Measurements from ENCODE around the gene LRRC14B.

LRRC14B gene

DNA sequence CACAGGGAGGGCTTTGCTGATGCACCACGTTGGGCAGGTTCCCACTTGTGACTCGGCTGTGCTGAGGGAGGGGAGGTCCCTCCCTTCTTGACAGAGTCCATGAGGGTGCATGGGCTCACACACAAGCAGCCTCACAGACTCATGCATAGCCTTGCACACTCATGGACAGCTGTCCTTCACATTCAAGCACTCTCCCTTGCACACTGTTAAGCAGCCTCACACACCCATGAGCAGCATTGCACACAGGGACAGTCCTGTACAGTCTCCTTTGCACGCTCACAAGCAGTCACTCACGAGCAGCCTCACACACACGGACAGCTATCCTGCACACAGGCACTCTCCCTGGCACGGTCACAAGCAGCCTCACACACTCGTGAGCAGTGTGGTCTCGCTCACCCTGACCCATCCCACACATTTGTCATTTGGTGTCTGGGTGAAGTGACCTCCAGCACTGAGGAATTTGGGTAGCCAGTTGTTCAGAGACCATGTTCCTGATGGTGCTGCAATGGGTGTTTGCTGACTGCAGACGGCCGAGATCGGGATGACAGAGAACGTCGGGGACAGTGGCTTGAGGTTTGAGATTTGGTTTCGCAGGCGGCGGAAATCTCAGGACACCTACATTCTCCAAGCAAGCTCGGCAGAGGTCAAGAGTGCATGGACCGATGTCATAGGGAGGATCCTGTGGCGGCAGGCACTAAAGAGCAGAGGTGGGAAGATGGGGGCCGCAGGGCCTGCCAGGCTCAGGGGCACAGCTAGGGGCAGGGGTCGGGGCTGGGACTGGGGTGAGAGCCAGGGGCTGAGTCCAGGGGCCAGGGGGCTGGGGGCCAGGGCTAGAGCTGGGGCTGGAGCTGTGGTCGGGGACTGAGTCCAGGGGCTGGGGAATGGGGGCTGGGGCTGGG, 17.7 kb upstream of the LRRC14B start:
- Histone ChIP-seq H3K4me3 (ENCODE audit: low read depth in 1 of 2, low read length in 2 of 2) (no peak overlapping the region), H3K9me3 (ENCODE audit: control insufficient read depth in 1 of 2, low read length in 2 of 2) (no peaks in the 10 kb centered on the region), H3K36me3 (ENCODE audit: control insufficient read depth in 1 of 2, insufficient read depth in 2 of 2, low read length in 2 of 2) (no peaks in the 10 kb centered on the region), H3K27ac (ENCODE audit: low read depth, low read length) (no peak overlapping the region), H3K4me1 (ENCODE audit: control insufficient read depth in 1 of 2, insufficient read depth in 2 of 2, low read length in 2 of 2) (no peaks in the 10 kb centered on the region), H3K27me3 (ENCODE audit: control insufficient read depth in 1 of 2, insufficient read depth in 2 of 2, low read length in 2 of 2) (peaks cover 0 to 3% of the 10 kb centered on the region in 2 donors), H3K9ac (ENCODE audit: low read depth in 1 of 2, low read length in 2 of 2) (no peak overlapping the region)

DNA sequence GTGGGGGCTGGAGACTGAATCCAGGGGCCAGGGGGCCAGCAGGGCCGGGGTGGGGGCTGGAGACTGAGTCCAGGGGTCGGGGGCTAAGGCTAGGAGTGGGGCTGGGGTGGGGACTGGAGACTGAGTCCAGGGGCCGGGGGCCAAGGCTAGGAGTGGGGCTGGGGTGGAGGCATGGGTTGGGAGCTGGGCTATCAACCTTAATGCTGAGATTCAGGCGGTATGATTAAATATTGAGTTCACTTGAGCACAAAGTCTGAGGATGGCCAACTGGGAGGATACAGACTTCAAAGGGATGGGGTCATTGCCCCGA, 17.0 kb upstream of the LRRC14B start:
- Histone ChIP-seq H3K27ac (ENCODE audit: low read depth, low read length) (no peak overlapping the region), H3K36me3 (ENCODE audit: control insufficient read depth in 1 of 2, insufficient read depth in 2 of 2, low read length in 2 of 2) (no peaks in the 10 kb centered on the region), H3K27me3 (ENCODE audit: control insufficient read depth in 1 of 2, insufficient read depth in 2 of 2, low read length in 2 of 2) (peaks cover 0 to 3% of the 10 kb centered on the region in 2 donors), H3K4me3 (ENCODE audit: low read depth in 1 of 2, low read length in 2 of 2) (no peak overlapping the region), H3K4me1 (ENCODE audit: control insufficient read depth in 1 of 2, insufficient read depth in 2 of 2, low read length in 2 of 2) (no peaks in the 10 kb centered on the region), H3K9ac (ENCODE audit: low read depth in 1 of 2, low read length in 2 of 2) (no peak overlapping the region), H3K9me3 (ENCODE audit: control insufficient read depth in 1 of 2, low read length in 2 of 2) (no peaks in the 10 kb centered on the region)

DNA sequence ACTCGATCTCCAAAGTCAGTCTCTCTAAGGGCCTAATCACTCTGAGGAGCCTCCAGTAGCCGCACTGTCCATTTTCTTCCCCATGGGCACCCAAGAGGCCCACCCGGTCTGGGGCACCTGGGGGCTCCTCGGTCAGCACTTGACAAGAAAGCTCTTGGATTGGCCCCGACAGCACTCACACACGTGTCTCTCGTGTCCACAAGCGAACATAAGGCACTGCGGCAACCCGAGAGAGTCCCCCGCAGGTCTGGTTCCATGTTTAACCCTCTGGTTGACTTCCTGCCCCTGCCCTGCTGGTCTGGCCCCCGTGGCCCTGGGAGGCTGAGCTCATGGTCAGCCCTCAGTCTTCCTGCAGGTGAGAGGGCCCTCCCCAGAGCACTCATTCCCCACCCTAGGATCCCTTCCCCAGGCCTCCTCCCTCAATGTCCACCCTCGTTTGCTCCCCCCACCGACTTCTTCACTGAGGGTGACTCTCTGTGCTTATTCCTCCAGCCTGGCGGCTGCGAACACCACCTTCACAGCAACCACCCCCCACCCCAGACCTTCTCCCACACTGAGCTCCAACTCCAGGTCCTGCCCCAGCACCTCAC, 16.3 kb upstream of the LRRC14B start:
- no peak overlapping the region for H3K4me3 ChIP-seq (ENCODE audit: low read depth in 1 of 2, low read length in 2 of 2)
- no peak overlapping the region for H3K9ac ChIP-seq (ENCODE audit: low read depth in 1 of 2, low read length in 2 of 2)
- no peaks in the 10 kb centered on the region for H3K36me3 ChIP-seq (ENCODE audit: control insufficient read depth in 1 of 2, insufficient read depth in 2 of 2, low read length in 2 of 2)
- H3K27me3 ChIP-seq (ENCODE audit: control insufficient read depth in 1 of 2, insufficient read depth in 2 of 2, low read length in 2 of 2) = peaks cover 0 to 3% of the 10 kb centered on the region in 2 donors
- H3K4me1 ChIP-seq (ENCODE audit: control insufficient read depth in 1 of 2, insufficient read depth in 2 of 2, low read length in 2 of 2) = no peaks in the 10 kb centered on the region
- H3K9me3 ChIP-seq (ENCODE audit: control insufficient read depth in 1 of 2, low read length in 2 of 2) = no peaks in the 10 kb centered on the region
- no peak overlapping the region for H3K27ac ChIP-seq (ENCODE audit: low read depth, low read length)

DNA sequence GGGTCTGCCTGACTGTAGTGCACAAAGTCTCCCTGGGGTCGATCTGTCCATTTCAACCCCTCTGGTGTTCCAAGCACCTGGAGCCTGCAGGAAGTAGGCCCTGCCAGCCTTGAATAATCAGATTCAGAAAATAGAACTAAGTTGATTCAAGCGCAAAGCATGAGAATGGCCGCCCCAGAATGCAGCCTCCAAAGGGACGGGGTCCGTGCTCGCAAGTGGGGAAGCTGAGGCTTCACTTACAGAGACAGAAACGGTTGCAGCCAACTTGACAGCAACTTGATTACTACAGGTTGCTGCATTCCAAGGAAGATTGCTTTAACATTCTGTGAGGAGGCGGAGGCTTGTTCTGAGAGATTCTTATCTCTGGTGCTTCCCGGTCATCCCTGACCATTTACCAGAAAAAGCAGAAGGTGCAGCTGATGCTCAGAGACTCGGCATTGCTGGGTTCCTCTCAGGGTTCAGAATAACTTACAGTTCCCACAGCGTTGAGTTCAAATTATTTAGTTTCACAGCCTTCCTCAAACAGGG, 14.9 kb upstream of the LRRC14B start:
- Histone ChIP-seq H3K4me3 (ENCODE audit: low read depth in 1 of 2, low read length in 2 of 2) (no peak overlapping the region), H3K36me3 (ENCODE audit: control insufficient read depth in 1 of 2, insufficient read depth in 2 of 2, low read length in 2 of 2) (no peaks in the 10 kb centered on the region), H3K4me1 (ENCODE audit: control insufficient read depth in 1 of 2, insufficient read depth in 2 of 2, low read length in 2 of 2) (no peaks in the 10 kb centered on the region), H3K27ac (ENCODE audit: low read depth, low read length) (no peak overlapping the region), H3K9me3 (ENCODE audit: control insufficient read depth in 1 of 2, low read length in 2 of 2) (no peaks in the 10 kb centered on the region), H3K9ac (ENCODE audit: low read depth in 1 of 2, low read length in 2 of 2) (no peak overlapping the region), H3K27me3 (ENCODE audit: control insufficient read depth in 1 of 2, insufficient read depth in 2 of 2, low read length in 2 of 2) (peaks cover 0 to 3% of the 10 kb centered on the region in 2 donors)

DNA sequence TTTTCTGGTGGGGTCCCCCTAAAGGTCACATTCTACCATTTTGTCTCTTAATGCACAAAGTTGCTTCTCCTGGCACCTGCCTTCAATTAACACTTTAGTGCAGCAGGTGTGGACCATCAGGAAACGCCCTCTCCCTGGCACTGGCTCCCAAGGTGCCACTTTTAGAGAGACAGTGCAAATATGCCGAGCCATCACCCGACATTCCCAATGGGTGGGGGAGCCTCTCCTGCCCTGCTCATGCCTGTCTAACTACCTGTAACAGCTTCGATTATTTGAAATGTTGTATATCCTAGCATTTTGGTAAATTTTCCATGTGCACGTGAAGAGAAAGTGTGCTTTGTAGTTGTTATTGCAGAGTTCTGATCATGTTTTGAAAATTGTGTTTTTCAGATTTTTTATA, 13.2 kb upstream of the LRRC14B start:
- Histone ChIP-seq H3K9ac (ENCODE audit: low read depth in 1 of 2, low read length in 2 of 2) (no peak overlapping the region), H3K27me3 (ENCODE audit: control insufficient read depth in 1 of 2, insufficient read depth in 2 of 2, low read length in 2 of 2) (peaks cover 0 to 2% of the 10 kb centered on the region in 2 donors), H3K9me3 (ENCODE audit: control insufficient read depth in 1 of 2, low read length in 2 of 2) (no peaks in the 10 kb centered on the region), H3K4me3 (ENCODE audit: low read depth in 1 of 2, low read length in 2 of 2) (no peak overlapping the region), H3K36me3 (ENCODE audit: control insufficient read depth in 1 of 2, insufficient read depth in 2 of 2, low read length in 2 of 2) (no peaks in the 10 kb centered on the region), H3K4me1 (ENCODE audit: control insufficient read depth in 1 of 2, insufficient read depth in 2 of 2, low read length in 2 of 2) (no peaks in the 10 kb centered on the region), H3K27ac (ENCODE audit: low read depth, low read length) (no peak overlapping the region)

DNA sequence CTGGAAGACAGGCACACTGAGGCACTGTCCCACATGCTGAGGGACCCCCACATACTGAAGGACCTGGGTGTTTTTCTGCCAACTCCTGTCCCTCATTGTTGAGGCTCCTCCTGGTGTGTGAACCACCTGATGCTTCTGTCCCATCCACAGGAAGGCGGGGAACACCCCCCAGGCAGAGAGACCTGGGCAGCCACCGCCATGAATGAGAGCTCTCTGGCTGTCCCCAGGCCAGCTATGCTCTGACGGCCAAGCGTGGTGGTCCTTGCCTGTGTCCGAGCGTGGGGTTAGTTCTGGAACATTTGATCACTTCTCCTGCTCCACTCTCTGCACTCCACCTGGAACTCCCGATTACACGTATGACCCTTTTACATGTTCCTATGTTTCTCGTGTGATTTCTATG, 11.9 kb upstream of the LRRC14B start:
- H3K9ac ChIP-seq (ENCODE audit: low read depth in 1 of 2, low read length in 2 of 2) = no peak overlapping the region
- H3K27me3 ChIP-seq (ENCODE audit: control insufficient read depth in 1 of 2, insufficient read depth in 2 of 2, low read length in 2 of 2) = no peaks in the 10 kb centered on the region
- no peaks in the 10 kb centered on the region for H3K36me3 ChIP-seq (ENCODE audit: control insufficient read depth in 1 of 2, insufficient read depth in 2 of 2, low read length in 2 of 2)
- no peak overlapping the region for H3K4me3 ChIP-seq (ENCODE audit: low read depth in 1 of 2, low read length in 2 of 2)
- H3K4me1 ChIP-seq (ENCODE audit: control insufficient read depth in 1 of 2, insufficient read depth in 2 of 2, low read length in 2 of 2) = no peaks in the 10 kb centered on the region
- H3K9me3 ChIP-seq (ENCODE audit: control insufficient read depth in 1 of 2, low read length in 2 of 2) = no peaks in the 10 kb centered on the region
- no peak overlapping the region for H3K27ac ChIP-seq (ENCODE audit: low read depth, low read length)

DNA sequence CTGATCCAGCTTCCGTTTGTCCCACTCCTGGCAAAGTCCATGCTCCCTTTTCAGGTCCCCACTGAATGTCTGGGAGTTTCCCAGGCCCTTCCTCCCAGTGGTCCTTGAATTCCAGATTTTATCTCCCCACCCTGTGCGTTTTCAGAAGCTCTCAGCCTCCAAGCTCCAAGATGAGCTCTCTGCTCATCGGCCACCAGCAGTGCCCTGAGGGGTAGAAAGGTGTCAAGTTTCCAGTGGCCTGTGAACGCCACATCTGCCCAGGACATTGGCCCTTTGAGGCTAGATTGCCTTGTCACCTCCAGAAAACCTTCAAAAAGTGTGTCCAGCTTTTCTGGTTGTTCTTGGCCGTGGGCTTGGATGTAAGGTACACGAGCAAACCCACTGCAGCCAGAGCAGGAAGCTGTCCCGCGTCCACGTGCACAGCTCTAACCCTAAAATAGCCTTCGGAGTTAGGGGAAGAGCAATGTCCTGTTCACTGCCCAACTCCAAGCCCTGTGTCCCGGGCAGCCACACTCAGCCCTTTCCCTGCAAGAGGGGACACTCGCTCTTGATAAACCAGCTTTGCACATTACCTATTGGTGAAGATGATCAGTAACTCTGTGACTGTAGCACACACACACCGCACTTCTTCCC, 10.9 kb upstream of the LRRC14B start:
- Histone ChIP-seq H3K4me1 (ENCODE audit: control insufficient read depth in 1 of 2, insufficient read depth in 2 of 2, low read length in 2 of 2) (no peaks in the 10 kb centered on the region), H3K9ac (ENCODE audit: low read depth in 1 of 2, low read length in 2 of 2) (no peak overlapping the region), H3K27me3 (ENCODE audit: control insufficient read depth in 1 of 2, insufficient read depth in 2 of 2, low read length in 2 of 2) (no peaks in the 10 kb centered on the region), H3K4me3 (ENCODE audit: low read depth in 1 of 2, low read length in 2 of 2) (no peak overlapping the region), H3K9me3 (ENCODE audit: control insufficient read depth in 1 of 2, low read length in 2 of 2) (no peaks in the 10 kb centered on the region), H3K27ac (ENCODE audit: low read depth, low read length) (no peak overlapping the region), H3K36me3 (ENCODE audit: control insufficient read depth in 1 of 2, insufficient read depth in 2 of 2, low read length in 2 of 2) (no peaks in the 10 kb centered on the region)

DNA sequence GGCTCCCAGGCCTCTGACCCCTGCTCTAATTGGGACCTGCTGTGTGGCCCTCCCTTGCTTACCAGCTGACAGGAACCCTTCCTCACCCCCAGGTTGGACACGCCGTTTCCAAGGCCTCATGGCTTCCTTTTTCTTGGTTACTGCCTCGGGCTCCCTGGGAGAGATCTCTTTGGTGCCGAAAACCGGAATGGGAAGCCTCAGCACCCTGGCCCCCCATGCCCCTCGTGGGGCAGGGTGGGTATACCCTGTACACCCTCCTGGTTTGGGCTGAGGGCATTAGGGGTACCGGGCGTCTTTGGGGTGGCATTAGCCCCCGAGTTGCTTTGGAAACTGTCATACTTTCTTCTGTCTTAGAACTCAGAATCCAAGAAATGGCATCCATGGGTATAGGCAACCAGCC, 10.1 kb upstream of the LRRC14B start:
- no peak overlapping the region for H3K9ac ChIP-seq (ENCODE audit: low read depth in 1 of 2, low read length in 2 of 2)
- no peaks in the 10 kb centered on the region for H3K9me3 ChIP-seq (ENCODE audit: control insufficient read depth in 1 of 2, low read length in 2 of 2)
- no peak overlapping the region for H3K4me3 ChIP-seq (ENCODE audit: low read depth in 1 of 2, low read length in 2 of 2)
- H3K27me3 ChIP-seq (ENCODE audit: control insufficient read depth in 1 of 2, insufficient read depth in 2 of 2, low read length in 2 of 2) = no peaks in the 10 kb centered on the region
- no peak overlapping the region for H3K27ac ChIP-seq (ENCODE audit: low read depth, low read length)
- no peaks in the 10 kb centered on the region for H3K36me3 ChIP-seq (ENCODE audit: control insufficient read depth in 1 of 2, insufficient read depth in 2 of 2, low read length in 2 of 2)
- H3K4me1 ChIP-seq (ENCODE audit: control insufficient read depth in 1 of 2, insufficient read depth in 2 of 2, low read length in 2 of 2) = no peaks in the 10 kb centered on the region

DNA sequence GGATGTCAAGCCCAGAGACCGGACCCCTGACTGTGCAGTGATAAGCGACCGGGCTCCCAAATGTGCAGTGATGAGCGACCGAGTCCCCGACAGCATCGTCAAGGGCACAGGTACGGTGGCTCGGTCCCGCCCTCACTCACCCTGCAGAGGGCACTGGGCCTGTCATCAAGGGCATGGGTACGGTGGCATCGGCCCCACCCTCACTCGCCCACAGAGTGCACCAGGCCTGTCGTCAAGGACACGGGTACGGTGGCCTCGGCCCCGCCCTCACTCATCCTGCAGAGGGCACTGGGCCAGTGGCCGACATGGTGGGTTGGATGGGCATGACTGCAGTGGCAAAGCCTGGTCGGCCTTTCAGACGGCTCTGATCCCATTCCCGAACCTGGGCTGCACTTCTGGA, 9.7 kb upstream of the LRRC14B start:
- Histone ChIP-seq H3K9ac (ENCODE audit: low read depth in 1 of 2, low read length in 2 of 2) (no peak overlapping the region), H3K9me3 (ENCODE audit: control insufficient read depth in 1 of 2, low read length in 2 of 2) (no peaks in the 10 kb centered on the region), H3K27ac (ENCODE audit: low read depth, low read length) (no peak overlapping the region), H3K36me3 (ENCODE audit: control insufficient read depth in 1 of 2, insufficient read depth in 2 of 2, low read length in 2 of 2) (no peaks in the 10 kb centered on the region), H3K4me1 (ENCODE audit: control insufficient read depth in 1 of 2, insufficient read depth in 2 of 2, low read length in 2 of 2) (no peaks in the 10 kb centered on the region), H3K27me3 (ENCODE audit: control insufficient read depth in 1 of 2, insufficient read depth in 2 of 2, low read length in 2 of 2) (no peaks in the 10 kb centered on the region), H3K4me3 (ENCODE audit: low read depth in 1 of 2, low read length in 2 of 2) (no peak overlapping the region)

DNA sequence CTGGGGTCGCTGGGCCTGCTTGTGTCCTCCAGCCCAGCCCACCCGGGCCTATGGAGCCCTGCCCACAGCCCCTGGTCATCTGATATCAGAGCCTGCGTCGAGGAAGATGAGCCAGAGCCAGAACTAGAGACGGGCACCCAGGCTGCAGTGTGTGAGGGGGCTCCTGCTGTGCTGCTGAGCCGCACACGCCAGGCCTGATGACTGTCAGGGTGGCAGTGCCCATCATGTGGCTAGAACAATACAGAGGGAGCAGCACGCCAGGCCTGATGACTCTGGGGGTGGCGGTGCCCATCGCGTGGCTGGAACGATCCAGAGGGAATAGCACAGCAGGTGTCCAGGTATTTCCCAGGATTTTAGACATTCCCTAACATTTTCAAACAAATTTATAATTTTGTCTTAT, 9.2 kb upstream of the LRRC14B start:
- H3K4me3 ChIP-seq (ENCODE audit: low read depth in 1 of 2, low read length in 2 of 2) = no peak overlapping the region
- no peak overlapping the region for H3K27ac ChIP-seq (ENCODE audit: low read depth, low read length)
- H3K4me1 ChIP-seq (ENCODE audit: control insufficient read depth in 1 of 2, insufficient read depth in 2 of 2, low read length in 2 of 2) = no peaks in the 10 kb centered on the region
- no peaks in the 10 kb centered on the region for H3K9me3 ChIP-seq (ENCODE audit: control insufficient read depth in 1 of 2, low read length in 2 of 2)
- H3K27me3 ChIP-seq (ENCODE audit: control insufficient read depth in 1 of 2, insufficient read depth in 2 of 2, low read length in 2 of 2) = no peaks in the 10 kb centered on the region
- H3K9ac ChIP-seq (ENCODE audit: low read depth in 1 of 2, low read length in 2 of 2) = no peak overlapping the region
- no peaks in the 10 kb centered on the region for H3K36me3 ChIP-seq (ENCODE audit: control insufficient read depth in 1 of 2, insufficient read depth in 2 of 2, low read length in 2 of 2)
